Fibroblast of the conjunctiva (primary cell): ENCODE results near the gene PCA3.

Source experiments
- DNase-seq: peaks from one replicate; pipeline ENCODE4 v3.0.0-alpha.2; 2010; ENCODE audit warnings: low read depth

Gene PCA3

DNA sequence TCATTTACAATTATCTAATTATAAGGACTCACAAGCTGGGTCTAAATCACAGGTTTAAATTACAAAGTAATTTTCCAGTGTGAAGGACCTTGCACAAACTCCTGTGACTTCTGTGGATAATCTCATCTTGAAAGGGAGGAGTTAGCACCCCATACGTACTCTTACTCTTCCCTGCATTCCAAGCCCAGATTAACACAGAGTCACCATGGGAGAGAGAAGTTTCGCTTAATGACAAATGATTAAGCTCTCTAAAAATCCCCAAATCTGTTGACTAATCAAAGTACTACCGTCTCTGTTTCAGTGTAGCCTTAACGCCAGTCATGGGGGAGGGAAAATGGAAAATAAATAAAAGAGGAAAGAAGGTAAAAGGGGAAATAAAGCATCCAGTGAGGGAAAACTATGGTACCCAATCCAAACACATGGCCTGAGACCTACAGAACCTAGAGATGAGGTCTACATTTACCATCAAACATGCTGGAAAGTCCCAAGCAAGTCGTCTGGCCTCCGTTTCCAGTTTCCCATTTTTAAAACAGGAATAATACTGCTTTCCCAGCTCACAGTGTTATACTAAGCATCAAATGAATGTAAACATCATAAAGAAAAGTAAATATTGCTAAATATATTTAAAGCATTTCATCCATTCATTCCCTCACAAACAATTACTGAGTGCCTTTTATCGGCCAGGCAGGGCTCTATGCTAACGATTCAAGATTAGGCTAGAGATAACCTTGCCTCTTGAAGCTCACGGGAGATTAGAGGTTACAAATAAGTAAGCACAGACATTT lies 63.2 kb downstream of the PCA3 start:
- no peak for DNase-seq

DNA sequence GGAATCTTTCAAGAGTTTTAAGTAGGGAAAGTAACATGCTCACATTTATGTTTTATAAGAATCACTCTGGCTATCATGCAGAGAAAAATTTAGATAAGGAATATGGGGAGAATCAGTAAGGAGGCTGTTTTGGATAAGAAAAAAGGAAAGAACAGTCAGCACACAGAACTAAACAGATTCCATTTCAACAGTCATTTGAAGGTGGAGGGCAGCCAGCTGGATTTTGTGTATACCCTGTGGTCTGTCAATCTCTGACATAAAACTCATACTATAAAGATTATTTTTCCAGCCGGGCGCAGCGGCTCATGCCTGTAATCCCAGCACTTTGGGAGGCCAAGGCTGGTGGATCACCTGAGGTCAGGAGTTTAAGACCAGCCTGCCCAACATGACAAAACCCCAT lies 64.2 kb downstream of the PCA3 start:
- no peak for DNase-seq

DNA sequence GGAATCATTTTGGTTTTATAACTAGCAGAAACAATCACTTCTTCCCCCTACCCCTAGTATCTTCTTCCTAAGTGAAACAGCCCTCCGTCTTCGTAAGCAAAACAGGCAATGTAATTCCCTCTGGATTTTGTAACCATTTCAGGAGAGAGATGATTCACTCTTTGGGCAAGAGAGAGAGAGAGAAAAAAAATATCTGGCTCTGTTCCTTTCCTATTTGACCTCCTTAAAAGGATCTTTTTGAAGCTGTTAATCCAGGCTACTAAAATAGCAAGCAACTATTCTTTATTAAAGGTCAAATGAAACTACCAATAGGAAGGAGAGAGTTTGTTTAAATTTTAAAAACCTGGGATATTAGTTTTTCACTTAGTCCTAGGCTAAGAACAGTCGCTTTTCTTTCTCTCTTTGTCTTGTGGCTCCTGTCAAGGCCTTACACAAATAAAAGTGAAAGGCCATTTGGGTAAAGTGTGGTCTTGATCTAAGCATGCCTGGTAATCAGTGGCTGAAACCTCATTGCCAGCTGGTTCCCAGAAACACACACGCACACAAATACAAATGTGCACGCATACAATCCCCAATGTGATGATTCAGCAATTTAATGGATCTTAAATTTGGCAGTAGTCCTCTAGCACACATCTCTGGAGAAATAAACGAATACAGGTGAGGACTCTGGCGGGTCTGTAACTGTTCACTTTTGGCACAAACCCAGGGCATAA lies 71.5 kb downstream of the PCA3 start:
- DNase-seq = peak; percentile 90
